Cardiac muscle cell (in vitro differentiated cells and primary cell): ENCODE data around the gene TMEM190. TPM values are rescaled to one million over a fixed set of nuclear protein-coding genes. Genes with fewer than 3 reads are reported as not detected.

Source experiments
- DNase-seq, 2 donors: peaks; one replicate each; pipeline versions ENCODE4 v3.0.0 to v3.0.0-alpha.2; 2010 to 2017; ENCODE audit warnings: low read depth in 1 of 2, low spot score in 1 of 2
- H3K27ac ChIP-seq: fragments of 200-600 bp; sonication (generic); 2 replicates; pipeline ENCODE4 v1.5.1; 2016
- H3K27me3 ChIP-seq: fragments of 200-600 bp; sonication (generic); 2 replicates; pipeline ENCODE4 v1.6.0; 2016; ENCODE audit warnings: control low read depth
- H3K36me3 ChIP-seq: fragments of 200-600 bp; sonication (generic); 2 replicates; pipeline ENCODE4 v1.5.1; 2016; ENCODE audit warnings: control low read depth
- H3K4me1 ChIP-seq: fragments of 200-600 bp; sonication (generic); 2 replicates; pipeline ENCODE4 v1.8.1; 2017; ENCODE audit warnings: low read depth, mild to moderate bottlenecking, mixed run types
- H3K4me3 ChIP-seq: fragments of 200-600 bp; sonication (generic); 2 replicates; pipeline ENCODE4 v1.5.1; 2016; ENCODE audit warnings: mild to moderate bottlenecking
- H3K9me3 ChIP-seq: fragments of 200-600 bp; sonication (generic); 2 replicates; pipeline ENCODE4 v1.5.1; 2017; ENCODE audit warnings: low read depth, mild to moderate bottlenecking, control low read depth
- CTCF ChIP-seq: IDR thresholded peaks from 2 replicates; pipeline ENCODE4 v1.5.1; 2012; ENCODE audit warnings: low read depth, mild to moderate bottlenecking, low read length
- polyA plus RNA-seq: library from polyadenylated mRNA; unstranded; fragments of >200 nt; fragmentation: Nextera tagmentation; extraction: Ambion mirVana; gene quantifications from 2 replicates; pipeline ENCODE4 v1.2.1, GENCODE V29; 2016
- total RNA-seq: library from RNA; depleted of rRNA; stranded (reverse); fragments of >200 nt; gene quantifications from 2 replicates; pipeline ENCODE4 v1.2.3, GENCODE V29; 2016

Gene TMEM190
- total and polyA plus RNA-seq, 2 experiments from 2014 or later, result 1.3 TPM; not detected in 1

GRCh38 chr19:55345101-55345817 is 31.4 kb upstream of the TMEM190 start:
- TF ChIP-seq CTCF, result no peak
- H3K36me3 ChIP-seq, result peaks cover 24% of the 10 kb centered on the region
- no peak overlapping the region for H3K4me3 ChIP-seq
- no peaks in the 10 kb centered on the region for H3K9me3 ChIP-seq
- H3K4me1 ChIP-seq, result peaks cover 12% of the 10 kb centered on the region
- no peak for DNase-seq
- H3K27ac ChIP-seq, result no peak overlapping the region
- no peaks in the 10 kb centered on the region for H3K27me3 ChIP-seq

GRCh38 chr19:55345818-55346724 is 30.6 kb upstream of the TMEM190 start:
- peak in 1 of 2 donors; percentile 33 for DNase-seq
- Histone ChIP-seq H3K9me3 (no peaks in the 10 kb centered on the region), H3K4me1 (peaks cover 12% of the 10 kb centered on the region), H3K27me3 (no peaks in the 10 kb centered on the region), H3K4me3 (no peak overlapping the region), H3K27ac (no peak overlapping the region), H3K36me3 (peaks cover 24% of the 10 kb centered on the region)
- no peak for TF ChIP-seq CTCF

GRCh38 chr19:55346725-55347441 is 29.7 kb upstream of the TMEM190 start:
- H3K9me3 ChIP-seq, result no peaks in the 10 kb centered on the region
- no peak overlapping the region for H3K27ac ChIP-seq
- TF ChIP-seq CTCF, result no peak
- peaks cover 24% of the 10 kb centered on the region for H3K36me3 ChIP-seq
- no peak overlapping the region for H3K4me3 ChIP-seq
- H3K27me3 ChIP-seq, result peaks cover 6% of the 10 kb centered on the region
- no peak for DNase-seq
- peaks cover 12% of the 10 kb centered on the region for H3K4me1 ChIP-seq

GRCh38 chr19:55347442-55348009 is 29.1 kb upstream of the TMEM190 start:
- no peak for TF ChIP-seq CTCF
- H3K27ac ChIP-seq, result no peak overlapping the region
- H3K4me3 ChIP-seq, result no peak overlapping the region
- no peak for DNase-seq
- H3K27me3 ChIP-seq, result peaks cover 12% of the 10 kb centered on the region
- peaks cover 12% of the 10 kb centered on the region for H3K4me1 ChIP-seq
- H3K9me3 ChIP-seq, result no peaks in the 10 kb centered on the region
- peaks cover 19% of the 10 kb centered on the region for H3K36me3 ChIP-seq
